Measurements from ENCODE around the gene DOLPP1. TPM values are rescaled to one million over a fixed set of nuclear protein-coding genes. Genes with fewer than 3 reads are reported as not detected.

DOLPP1 gene
- total and polyA plus RNA-seq, 2 of the 8 experiments (the other 6 are each of a cell fraction or from before 2014, with no cell fraction given), result 36.0 to 45.3 TPM

DNA sequence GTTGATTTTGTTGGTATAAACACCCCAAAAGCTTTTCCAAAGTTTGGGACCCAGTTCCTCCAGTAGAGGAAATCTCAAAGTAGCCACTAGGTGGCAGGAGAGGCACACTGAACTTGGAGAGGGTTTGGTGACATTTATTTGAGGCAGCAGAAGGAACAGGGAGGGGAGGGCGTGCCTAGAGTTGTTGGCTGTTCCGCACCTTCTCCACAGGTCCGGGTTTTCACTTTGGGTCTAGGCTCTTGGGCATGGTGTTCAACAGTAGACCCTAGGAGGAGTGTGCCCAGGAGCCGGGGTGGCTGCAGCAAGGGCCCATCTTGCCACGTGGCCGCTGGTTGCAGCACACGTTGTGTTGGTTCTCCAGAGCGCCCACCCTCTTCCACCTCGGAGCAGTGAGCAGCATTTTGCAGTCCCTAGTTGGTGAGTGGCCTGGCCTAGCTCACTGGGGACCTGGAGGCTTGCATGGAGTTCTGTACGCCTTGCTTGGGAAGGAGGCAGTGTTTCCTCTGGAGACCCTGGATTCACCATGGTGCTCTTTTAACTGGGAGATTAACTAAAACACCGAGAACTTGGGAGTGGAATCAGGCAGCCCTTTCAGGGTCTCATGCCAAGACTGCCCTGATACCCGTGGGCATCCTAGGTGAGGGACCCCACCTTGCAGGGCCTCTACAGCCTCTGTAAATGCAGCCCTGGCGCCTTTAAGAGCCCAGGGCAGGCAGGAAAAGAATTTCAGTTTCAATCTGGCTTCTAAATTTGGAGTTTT, 58.5 kb downstream of the DOLPP1 start:
- Histone ChIP-seq H2AFZ (ENCODE audit: low read length) (no peak overlapping the region), H4K91ac (replicated peaks; ENCODE audit: insufficient read length, low read length) (peak overlapping the region; percentile 99), H3K14ac (ENCODE audit: insufficient read length) (no peak overlapping the region), H4K20me1 (replicated peaks in 1 of 2; ENCODE audit: control insufficient read depth in 1 of 2, insufficient read depth in 2 of 2, low read length in 2 of 2) (no peaks in the 10 kb centered on the region), H3K4me1 (replicated peaks in 1 of 4; ENCODE audit: control insufficient read depth in 3 of 4, insufficient read depth in 4 of 4, low read length in 3 of 4) (peaks cover 27 to 45% (median 38%) of the 10 kb centered on the region in 4 experiments), H3K4ac (replicated peaks; ENCODE audit: insufficient read length, low read depth, low read length) (peak overlapping the region; percentile 100), H2BK5ac (ENCODE audit: low read depth, low read length) (peak overlapping the region; percentile 99), H3K18ac (ENCODE audit: extremely low read depth, low read length) (peak overlapping the region; percentile 98), H3K23ac (ENCODE audit: insufficient read length) (no peak overlapping the region), H3K23me2 (ENCODE audit: low read depth, low read length) (peaks cover 11% of the 10 kb centered on the region; the same call in 1 of the 2 replicates), H4K5ac (ENCODE audit: insufficient read length, low read depth, low read length) (peak overlapping the region; percentile 99), H3K4me3 (ENCODE audit: extremely low read depth in 1 of 4, insufficient read depth in 2 of 4, low read depth in 3 of 4, low read length in 4 of 4) (peak overlapping the region; percentile 29 to 55 (median 38); a peak in 7 of 8 replicates), H3K9ac (replicated peaks in 1 of 4; ENCODE audit: extremely low read depth in 1 of 4, low read depth in 3 of 4, low read length in 3 of 4) (peak overlapping the region in 2 of 4 experiments; percentile 49 to 56; a peak in 5 of 7 replicates), H3K9me3 (ENCODE audit: insufficient read depth in 2 of 2, low read depth in 1 of 2, low read length in 1 of 2) (no peaks in the 10 kb centered on the region), H2AK5ac (ENCODE audit: low read depth, low read length) (peak overlapping the region; percentile 10; the same call in 1 of the 2 replicates), H3K79me2 (ENCODE audit: control insufficient read depth in 1 of 2, insufficient read depth in 2 of 2, low read length in 2 of 2) (peaks cover 2 to 11% of the 10 kb centered on the region in 2 experiments; a peak in 2 of 4 replicates), H3K56ac (replicated peaks; ENCODE audit: insufficient read length, low read depth, low read length) (peak overlapping the region; percentile 92), H4K8ac (ENCODE audit: extremely low read depth, insufficient read depth, low read length) (peak overlapping the region; percentile 68; the same call in 1 of the 2 replicates), H3K27me3 (replicated peaks in 1 of 4; ENCODE audit: control insufficient read depth in 3 of 4, extremely low read depth in 1 of 4, insufficient read depth in 3 of 4, low read length in 3 of 4) (no peaks in the 10 kb centered on the region), H2BK20ac (ENCODE audit: low read length) (peak overlapping the region; percentile 98), H3K27ac (ENCODE audit: low read depth, low read length) (peak overlapping the region; percentile 96; the same call in 1 of the 2 replicates), H2BK120ac (replicated peaks; ENCODE audit: low read depth, low read length) (peak overlapping the region; percentile 100), H3K36me3 (ENCODE audit: control insufficient read depth in 2 of 4, insufficient read depth in 4 of 4, low read length in 3 of 4) (peaks cover 2 to 27% (median 13%) of the 10 kb centered on the region in 4 experiments), H2BK12ac (ENCODE audit: low read depth, low read length) (peak overlapping the region; percentile 95), H3K4me2 (ENCODE audit: insufficient read depth in 1 of 2, low read depth in 2 of 2, low read length in 2 of 2) (peak overlapping the region; percentile 73 to 90), H2BK15ac (ENCODE audit: low read length) (peak overlapping the region; percentile 99), H3K79me1 (ENCODE audit: low read depth, low read length) (0 out of 2 replicates have a peak, but pooled peaks cover 4% of the 10 kb centered on the region)
- ChIA-PET CTCF (ENCODE audit: partially characterized antibody) (interaction anchor here (0.6 to 36.8 kb wide), 55 partner anchors 9 to 657 kb away, joined by 3 to 831 read pairs (median 4); partner anchors contain the start of genes C9orf50, IER5L and NTMT1), POLR2A (ENCODE audit: partially characterized antibody) (interaction anchor here (0.7 to 4.7 kb wide), 29 partner anchors 8 to 938 kb away, joined by 3 to 37 read pairs (median 4); partner anchors contain the start of genes IER5L, NTMT1 and PTPA)
- FAIRE-seq, result peak; percentile 91
- DNase-seq (ENCODE audit: low read depth in 1 of 2, low spot score in 2 of 2), result peak; percentile 60 to 86
- 13% methylated on average over 13 of the region's 13 CpGs; no CpG with 5 or more reads in 1 of the 2 experiments for WGBS, 2 experiments (ENCODE audit: extremely low coverage in 1 of 2, insufficient coverage in 1 of 2, insufficient read length in 1 of 2, insufficient replicate concordance in 2 of 2, low coverage in 1 of 2, low lambda C conversion rate in 2 of 2, missing lambda C conversion rate in 1 of 2)
- TF ChIP-seq SP4 (IDR thresholded peaks at IDR 0.05; ENCODE audit: low read length) (peak; percentile 56; the same call in 1 of the 2 replicates), MAX (IDR thresholded peaks at IDR 0.05) (peak; percentile 91), EZH2 (IDR thresholded peaks at IDR 0.05; ENCODE audit: low read depth, low read length, severe bottlenecking) (no peak), ATF2 (IDR thresholded peaks at IDR 0.05; ENCODE audit: low read length) (no peak; the same call in 1 of the 2 replicates), TBP (IDR thresholded peaks at IDR 0.05; ENCODE audit: low read depth, low read length) (peak; percentile 34; the same call in 1 of the 2 replicates), PHF8 (conservative IDR thresholded peaks at IDR 0.05; ENCODE audit: low read depth, low read length) (0 out of 2 replicates have a peak, but pooled peaks have one; percentile 19), HDAC2 (IDR thresholded peaks at IDR 0.05; ENCODE audit: borderline replicate concordance in 1 of 2, low read depth in 2 of 2, low read length in 2 of 2) (0 out of 4 replicates have a peak, but pooled peaks of 1 of the 2 experiments have one; percentile 65)

Data from H1 (cell line).